HG02610 (cell line): ENCODE results near the gene CST7.
"Not testable (repeated sequence)": the region's sequence is repeated elsewhere in the genome, so short reads cannot be mapped to it uniquely, and the experiment has no call there.

Source experiments
- ATAC-seq: cut with Tn5 transposase; IDR thresholded peaks from one replicate; pipeline ENCODE4 v1.9.1; 2021; ENCODE audit warnings: mild to moderate bottlenecking, moderate library complexity; ENCODE audit not compliant: unreplicated experiment

CST7 gene

DNA sequence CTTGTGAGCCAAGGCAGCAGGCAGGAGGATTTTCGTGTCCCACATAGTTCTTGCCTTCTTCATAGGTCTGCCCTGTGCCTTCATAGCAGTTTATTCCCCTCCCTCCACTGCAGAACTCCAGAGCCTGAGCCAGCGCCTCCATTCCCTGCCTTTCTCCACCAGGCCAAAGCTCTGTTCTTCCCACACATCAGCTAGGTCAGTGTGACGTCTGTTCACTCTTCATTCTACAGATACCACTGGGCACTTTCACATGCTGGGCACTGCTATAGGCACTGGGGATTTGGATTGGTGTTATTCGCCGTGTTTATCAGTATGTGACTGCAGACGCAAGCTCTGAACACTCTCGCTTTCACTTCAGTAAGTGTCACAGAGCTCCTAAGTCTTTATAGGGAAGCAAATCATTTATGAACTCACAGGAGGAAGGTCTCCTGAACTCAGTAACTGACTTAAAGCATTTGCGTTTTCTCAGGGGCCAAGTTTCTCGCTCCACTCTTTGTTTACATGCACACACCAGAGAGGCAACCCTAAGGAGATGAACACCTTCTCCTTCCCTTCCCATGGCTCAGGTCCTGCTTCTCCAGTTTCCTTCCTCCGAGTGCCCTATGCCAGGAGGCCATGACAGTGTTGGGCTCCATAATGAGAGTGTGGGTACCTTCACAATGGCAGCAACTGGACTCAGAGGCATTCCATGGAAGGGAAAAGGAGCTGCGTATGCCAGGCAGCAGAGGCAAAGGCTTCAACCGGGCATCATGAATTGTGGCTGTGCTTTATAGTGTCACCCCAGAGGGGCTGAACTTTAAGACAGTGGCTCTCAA is 49.8 kb downstream of the CST7 start:
- ATAC-seq, result no peak

DNA sequence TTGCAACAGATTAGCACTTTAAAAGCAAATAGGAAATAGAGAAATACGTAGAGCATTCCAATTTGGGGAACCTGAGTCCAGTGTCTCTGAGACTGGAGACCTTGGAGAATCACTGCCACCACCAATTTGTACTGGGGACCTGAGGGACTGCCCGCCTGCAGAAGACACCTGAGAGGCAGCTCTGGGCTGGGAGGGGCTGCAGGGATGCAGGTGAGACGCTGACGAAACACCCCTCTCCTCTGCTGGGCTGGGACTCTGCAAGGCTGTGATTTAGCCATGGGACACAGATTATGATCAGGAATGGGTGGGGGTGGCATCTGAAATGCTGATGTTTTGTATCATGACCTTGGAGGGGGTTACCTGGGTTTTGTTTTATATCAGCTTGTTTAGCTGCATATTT is 50.5 kb downstream of the CST7 start:
- no peak for ATAC-seq

DNA sequence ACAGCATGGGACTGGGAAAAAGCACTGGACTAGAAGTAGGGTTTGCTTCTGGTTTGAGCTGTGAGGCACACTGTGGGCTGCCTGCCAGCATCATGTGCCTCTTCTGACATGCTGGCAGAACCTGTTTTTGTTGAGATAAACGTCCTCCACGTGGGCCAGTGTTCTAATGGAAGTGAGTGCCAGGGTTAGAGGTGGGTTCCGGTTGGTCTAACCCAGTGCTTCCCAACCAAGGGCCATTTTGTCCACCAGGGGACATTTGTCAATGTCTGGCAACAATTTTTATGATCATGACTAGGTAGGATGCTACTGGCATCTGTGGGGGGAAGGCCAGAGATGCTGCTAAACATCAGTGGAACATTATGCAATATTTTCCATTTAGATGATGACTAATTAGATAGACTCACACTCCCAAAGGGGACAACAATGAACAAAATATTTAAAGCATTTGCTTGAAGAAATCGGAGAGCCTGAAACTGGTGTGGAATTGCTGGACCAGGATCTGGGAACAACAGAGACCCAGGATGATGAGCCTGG is 51.3 kb downstream of the CST7 start:
- ATAC-seq, result no peak

DNA sequence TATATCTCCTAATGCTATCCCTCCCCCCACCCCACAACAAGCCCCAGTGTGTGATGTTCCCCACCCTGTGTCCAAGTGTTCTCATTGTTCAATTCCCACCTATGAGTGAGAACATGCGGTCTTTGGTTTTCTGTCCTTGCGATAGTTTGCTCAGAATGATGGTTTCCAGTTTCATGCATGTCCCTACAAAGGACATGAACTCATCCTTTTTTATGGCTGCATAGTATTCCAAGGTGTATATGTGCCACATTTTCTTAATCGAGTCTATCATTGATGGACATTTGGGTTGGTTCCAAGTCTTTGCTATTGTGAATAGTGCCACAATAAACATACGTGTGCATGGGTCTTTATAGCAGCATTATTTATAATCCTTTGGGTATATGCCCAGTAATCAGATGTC is 52.3 kb downstream of the CST7 start:
- not testable (repeated sequence) for ATAC-seq

DNA sequence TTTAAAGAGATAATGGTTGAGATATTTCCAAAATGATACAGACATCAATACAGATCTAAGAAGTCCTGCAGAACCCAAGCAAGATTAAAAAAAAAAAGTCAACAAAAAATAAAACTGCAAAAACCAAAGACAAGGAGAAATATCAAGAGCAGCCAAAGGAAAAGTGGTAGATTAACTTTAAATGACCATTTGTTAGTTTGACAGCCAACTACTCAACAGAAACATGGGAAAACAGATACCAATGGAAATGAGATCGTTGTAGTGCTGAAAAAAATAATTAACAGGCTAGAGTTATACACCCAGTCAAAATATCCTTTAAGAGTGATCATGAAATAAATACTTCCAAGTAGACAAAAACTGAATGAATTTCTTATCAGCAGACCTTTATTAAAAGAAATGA is 53.9 kb downstream of the CST7 start:
- ATAC-seq, result no peak

DNA sequence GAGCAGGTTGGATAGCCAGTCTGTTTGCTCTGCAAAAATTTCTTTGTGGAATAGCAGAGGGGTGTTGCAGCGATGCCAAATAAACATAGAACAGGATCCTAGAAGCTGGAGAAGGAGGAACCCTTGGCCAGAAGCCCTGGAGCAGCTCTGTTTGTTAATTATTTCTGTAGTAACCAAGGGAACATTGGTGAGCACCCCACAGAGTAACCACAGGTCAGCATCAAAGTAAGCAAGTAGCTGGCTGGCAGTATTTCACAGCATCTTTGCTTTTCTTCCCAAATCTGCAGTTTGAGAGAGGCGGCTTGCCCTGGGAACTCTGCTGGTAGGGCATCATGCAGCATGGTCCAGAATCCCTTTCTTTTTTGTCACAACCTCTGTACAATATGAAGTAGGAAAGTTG is 56.2 kb downstream of the CST7 start:
- ATAC-seq, result no peak

DNA sequence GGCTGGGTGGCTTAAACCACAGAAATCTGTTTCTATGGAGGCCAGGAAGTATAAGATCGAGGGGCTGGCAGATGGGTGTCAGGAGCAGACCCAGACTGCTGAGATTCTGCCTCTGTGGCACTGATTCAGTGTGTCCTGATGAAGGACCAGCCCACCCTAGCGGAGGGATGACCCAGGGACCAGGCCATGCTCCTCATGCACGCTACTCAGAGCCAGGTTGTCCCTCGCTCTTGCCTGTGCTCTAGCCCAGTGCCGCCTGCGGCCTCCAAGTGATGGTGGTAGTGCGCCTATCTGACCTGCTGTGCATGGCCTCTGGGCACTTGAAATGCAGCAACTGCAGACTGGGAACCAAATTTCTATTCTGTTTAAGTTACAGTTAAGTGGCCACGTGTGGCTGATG is 56.6 kb downstream of the CST7 start:
- no peak for ATAC-seq

DNA sequence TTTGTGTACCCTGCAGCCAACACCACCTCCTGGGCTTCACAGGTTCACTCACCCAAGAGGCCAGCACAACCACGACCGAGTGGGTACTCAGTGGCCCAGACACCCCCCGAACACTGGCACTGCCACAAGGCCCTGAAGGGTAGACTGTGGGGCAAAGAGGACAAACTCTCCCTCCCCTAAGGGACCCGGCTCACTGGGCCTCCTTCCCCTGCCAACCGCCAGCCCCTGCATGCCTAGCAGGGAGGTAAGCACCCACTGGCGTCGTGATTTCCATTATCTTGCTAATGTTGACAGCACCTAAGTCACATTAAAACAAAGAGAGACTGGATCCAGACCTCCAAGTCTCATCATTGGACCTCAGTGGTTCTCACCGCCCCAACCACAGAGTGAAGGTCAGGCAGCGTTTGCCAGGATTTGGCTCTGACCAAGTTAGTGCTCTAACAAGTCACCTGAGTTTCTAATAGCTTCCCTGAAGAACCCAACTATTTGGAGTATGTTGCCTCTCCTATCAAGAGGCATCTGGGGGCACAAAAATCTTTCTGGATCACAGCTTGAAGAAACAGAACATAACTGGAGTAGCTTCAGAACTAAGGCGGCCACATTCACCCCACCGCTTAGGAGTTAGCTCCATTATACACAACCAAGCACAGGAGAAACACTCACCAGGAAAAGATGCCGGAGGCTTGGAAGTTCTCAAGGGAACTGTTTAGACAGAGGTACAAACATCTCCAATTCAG is 57.5 kb downstream of the CST7 start:
- ATAC-seq, result no peak

DNA sequence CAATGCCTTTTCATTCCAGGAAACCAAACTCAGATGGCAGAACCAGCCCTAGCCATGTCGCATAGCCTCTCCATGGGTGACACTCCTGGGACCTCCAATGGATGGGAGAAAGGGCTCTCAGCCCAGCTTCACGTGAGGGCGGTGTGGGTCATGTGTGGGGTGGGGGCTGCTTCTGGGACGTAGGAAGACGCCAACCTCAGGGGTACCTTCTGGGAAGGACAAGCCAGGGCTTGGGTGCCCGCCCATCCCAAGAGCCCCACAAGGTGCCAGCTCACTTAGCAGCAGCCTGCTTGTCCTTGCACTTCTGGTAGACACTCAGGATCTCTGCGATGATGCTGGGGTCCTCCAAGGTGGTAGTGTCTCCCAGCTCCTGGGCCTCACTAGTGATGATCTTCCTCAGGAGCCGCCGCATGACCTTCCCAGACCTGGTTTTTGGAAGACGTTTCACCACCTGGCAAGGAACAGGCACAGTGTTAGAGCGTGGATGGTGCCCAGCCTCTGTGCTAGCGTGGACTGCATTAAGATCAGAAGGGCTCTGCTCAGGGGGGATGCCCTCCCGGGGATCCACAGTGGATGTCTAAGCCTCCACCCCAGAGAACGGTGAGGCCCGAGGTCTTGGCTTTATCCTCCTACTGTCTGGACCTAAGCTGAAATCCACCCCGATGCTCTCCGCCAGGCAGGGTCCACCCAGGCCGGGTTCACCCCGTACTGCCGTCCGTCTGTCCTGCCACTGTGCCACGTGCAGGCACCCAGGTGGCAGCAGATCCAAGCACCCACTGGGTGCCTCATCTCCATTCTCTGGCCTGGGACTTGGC is 58.6 kb downstream of the CST7 start:
- no peak for ATAC-seq

DNA sequence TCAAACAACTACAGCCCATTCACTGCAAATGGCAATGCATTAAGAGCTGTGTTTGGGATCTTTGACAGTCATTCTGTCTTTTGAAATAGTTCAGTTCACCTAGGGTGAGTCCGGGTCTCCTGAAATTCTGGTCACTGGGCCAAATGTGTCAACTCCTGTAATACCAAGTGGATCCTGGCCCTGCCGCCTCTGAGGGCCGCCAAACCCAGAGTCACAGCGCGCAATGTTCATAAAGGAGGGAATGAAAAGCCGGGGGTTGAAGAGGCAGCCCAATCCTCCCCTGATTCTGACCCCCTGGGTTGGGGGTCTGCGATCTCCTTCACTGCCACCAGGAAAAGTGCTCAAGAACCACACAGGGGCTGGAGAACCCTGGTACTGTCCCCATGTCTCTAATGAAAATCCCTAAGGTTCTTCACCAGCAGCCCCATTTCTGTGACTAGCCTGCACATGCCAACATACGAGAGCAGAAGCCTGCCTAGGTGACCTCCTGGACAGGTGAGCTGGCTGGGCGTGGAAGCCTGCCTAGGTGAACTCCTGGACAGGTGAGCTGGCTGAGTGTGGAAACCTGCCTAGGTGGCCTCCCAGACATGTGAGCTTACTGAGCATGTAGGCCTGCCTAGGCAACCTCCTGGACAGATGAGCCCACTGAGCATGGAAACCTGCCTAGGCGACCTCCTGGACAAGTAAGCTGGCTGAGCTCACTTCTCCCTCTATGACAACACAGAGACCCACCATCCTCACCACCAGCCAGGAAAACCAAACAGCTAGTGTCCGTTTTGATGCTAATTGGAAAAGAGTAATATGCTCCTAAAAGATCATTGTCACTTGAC is 59.5 kb downstream of the CST7 start:
- ATAC-seq, result no peak
